T47D (cell line): ENCODE data around the gene LRP5.

Experiments
- DNase-seq, 2 experiments: peaks; one replicate each; pipeline versions ENCODE4 v3.0.0 to v3.0.0-alpha.2; 2011 to 2012; ENCODE audit warnings: low read depth in 1 of 2, low spot score in 1 of 2
- JUND ChIP-seq: IDR thresholded peaks from 2 replicates; pipeline ENCODE4 v1.6.1; 2012; ENCODE audit warnings: low read depth
- in situ Hi-C: cut with HindIII; loops from 2 replicates; pipeline ENCODE4 v1.10.0; 2016; ENCODE audit warnings: low sequenced_read_pairs, low pct_unique_long_range_greater_than_20kb

Gene LRP5

DNA sequence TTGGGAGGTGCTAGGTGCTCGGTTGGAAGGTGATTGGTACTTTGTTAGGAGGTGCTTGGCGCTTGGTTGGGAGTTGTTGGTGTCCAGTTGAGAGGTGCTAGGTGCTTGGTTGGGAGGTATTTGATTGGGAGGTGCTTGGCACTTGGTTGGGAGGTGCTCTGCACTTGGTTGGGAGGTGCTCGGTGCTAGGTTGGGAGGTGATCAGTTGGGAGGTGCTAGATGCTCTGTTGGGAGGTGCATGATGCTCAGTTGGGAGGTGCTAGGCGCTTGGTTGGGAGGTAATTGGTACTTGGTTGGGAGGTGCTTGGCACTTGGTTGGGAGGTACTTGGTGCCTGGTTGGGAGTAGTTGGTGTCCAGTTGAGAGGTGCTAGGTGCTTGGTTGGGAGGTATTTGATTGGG is 40.2 kb downstream of the LRP5 start:
- DNase-seq: no peak
- TF ChIP-seq JUND: no peak
- in situ Hi-C loops: no loop called here

DNA sequence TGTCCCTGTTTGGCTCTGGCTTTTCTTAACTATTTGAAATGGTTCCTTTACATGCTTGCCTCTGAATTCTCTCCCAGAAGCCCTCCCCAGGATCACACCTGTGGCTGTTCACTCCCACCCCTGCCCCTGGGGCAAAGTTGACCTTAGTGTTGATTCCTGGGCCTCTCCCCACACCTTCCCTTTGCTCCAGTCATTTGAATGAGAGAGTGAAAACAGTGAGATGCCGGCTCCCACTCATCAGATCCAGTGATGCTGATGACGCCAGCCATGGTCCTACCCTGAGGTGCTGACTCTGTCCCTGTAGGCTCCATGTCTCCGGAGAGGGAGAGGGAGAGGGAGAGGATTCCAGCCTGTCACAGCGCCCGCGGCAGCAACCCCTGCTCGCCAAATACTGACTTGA is 40.7 kb downstream of the LRP5 start:
- in situ Hi-C loops: no loop called here
- no peak for DNase-seq
- no peak for TF ChIP-seq JUND

DNA sequence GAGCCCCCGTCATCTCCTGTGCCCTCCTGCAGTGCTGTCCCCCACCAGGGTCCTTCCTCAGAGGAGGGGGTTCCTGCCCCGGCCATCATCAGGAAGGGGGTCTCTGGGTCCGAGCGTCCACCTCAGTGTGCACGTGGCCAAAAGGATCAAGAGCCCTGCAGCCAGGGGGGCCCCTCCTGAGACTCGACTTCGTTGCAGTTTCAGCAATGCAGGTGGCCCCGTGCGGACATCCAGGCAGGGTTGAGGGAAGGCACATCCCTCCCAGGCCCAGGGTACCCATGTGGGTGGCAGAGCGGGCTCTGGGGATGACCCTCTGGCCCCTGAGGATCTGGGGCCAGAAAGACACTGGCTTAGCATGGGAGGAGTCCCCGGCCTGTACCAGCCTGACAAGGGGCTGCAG is 41.3 kb downstream of the LRP5 start:
- DNase-seq: no peak
- TF ChIP-seq JUND: no peak
- in situ Hi-C loops: no loop called here

DNA sequence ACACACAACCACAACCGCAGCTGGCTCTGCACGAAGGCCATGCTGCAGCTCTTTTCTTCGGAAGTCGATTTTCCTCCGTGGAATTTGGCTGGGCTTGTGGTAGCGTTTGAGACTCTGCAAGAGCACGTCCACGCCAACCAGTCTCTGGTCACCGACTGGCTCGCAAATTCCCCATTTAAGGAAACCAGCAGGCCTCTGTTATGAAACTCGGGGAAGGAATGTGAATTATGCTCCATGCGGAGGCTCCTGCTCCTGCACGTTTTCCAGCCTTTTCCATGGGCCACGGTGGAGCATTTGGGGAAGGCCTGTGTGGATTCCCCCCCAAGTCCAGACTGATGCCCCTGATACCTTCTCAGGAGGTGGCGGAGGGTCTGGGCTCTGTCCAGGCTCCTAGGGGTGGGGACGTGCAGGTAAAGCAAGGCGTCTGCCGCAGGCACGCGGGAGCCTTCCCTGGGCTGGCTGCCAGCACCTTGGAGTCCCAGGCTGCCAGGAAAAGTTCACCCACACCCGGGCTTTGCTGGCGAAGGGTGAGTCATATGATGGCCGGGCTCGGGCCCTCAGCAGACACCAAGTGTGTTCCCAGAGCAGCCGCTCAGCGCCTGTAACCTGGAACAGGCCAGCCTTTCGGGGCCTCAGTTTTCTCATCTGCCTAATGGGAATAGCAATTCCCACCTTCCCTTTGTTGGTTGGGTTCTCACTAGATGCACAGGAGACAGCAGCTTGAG is 41.9 kb downstream of the LRP5 start:
- in situ Hi-C loops: no loop called here
- TF ChIP-seq JUND: no peak
- no peak for DNase-seq

DNA sequence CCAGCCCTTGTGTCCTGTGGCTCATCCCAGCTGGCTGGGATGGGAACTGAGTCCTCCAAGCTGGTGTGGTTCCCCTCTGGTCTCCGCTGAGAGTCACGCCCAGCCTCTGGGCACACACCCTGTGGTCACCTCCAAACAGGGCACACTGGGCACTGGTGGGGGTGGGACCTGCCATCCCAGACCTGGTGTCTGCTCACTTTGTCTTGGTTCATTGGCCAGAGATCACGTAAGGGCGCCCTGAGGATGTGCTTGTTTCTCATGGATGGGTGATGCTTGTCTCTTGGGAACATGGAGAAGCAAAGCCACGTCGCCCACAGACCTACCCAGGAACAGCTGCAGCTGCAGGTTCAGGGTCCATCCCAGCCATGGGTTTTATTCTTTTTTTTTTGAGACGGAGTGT is 43.1 kb downstream of the LRP5 start:
- in situ Hi-C loops: no loop called here
- no peak for TF ChIP-seq JUND
- no peak for DNase-seq

DNA sequence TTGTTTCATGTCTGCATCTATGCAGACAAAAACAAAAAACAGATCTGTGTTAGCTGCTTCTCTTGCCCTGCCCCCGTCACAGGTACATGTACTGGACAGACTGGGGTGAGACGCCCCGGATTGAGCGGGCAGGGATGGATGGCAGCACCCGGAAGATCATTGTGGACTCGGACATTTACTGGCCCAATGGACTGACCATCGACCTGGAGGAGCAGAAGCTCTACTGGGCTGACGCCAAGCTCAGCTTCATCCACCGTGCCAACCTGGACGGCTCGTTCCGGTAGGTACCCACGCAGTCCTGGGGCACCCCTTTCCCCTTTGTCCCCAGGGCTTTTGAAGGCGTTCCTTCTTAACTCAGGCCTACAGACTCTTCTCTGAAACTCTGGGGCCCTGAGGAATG is 45.2 kb downstream of the LRP5 start:
- DNase-seq: no peak
- in situ Hi-C loops: no loop called here
- no peak for TF ChIP-seq JUND

DNA sequence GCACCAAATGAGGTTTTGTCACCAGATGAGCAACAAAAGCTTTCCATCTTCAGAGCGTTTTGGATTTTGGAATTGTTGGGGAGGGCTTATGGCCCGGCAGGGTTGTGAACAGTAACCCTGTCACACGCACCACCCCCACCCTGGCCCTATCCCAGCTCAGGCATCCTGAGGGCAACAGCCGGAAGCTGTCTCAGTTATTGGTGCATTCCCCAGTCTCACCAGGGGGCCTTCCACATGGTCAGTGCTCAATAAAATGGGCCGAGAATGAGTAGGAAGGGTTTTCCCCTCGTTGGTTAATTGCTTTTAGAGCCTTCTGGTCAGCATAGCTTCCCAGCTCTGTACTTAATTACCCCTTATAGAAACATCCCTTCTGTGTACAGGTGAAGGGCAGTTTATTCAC is 46.0 kb downstream of the LRP5 start:
- TF ChIP-seq JUND: no peak
- in situ Hi-C loops: no loop called here
- DNase-seq: no peak

GRCh38 chr11:68361702-68362101 is 49.3 kb downstream of the LRP5 start:
- no peak for TF ChIP-seq JUND
- in situ Hi-C loops: no loop called here
- DNase-seq: no peak

GRCh38 chr11:68362801-68363379 is 50.5 kb downstream of the LRP5 start:
- DNase-seq: no peak
- in situ Hi-C loops: no loop called here
- no peak for TF ChIP-seq JUND

- TF ChIP-seq JUND: no peak
- no peak for DNase-seq
- in situ Hi-C loops: no loop called here
Measured at GRCh38 chr11:68363776-68364175, 51.4 kb downstream of the LRP5 start.

- no peak for TF ChIP-seq JUND
- in situ Hi-C loops: no loop called here
- DNase-seq: no peak
Measured at GRCh38 chr11:68364581-68364980, 52.2 kb downstream of the LRP5 start.

- DNase-seq: no peak
- in situ Hi-C loops: no loop called here
- no peak for TF ChIP-seq JUND
Measured at GRCh38 chr11:68365943-68366435, 53.6 kb downstream of the LRP5 start.

DNA sequence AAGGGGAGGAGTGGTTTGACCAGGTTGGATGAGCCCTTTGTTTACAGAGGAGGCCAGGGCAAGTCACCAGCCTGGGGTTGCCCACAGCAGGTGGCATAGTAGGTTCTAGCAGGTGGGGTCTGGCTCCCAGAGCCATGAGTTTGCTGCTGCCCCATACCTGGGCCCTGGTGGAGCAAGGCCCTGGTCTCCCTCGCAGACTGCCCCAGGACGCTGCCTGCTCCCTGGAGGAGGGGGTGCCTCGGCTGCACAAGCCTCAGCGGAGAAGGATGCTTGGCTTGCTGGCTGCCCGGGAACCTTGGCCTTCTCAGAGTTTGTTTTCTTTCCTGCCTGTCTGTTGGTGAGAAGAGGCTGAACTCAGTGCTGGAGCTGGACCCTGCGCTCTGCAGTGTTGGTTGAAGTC is 54.9 kb downstream of the LRP5 start:
- no peak for DNase-seq
- no peak for TF ChIP-seq JUND
- in situ Hi-C loops: no loop called here

DNA sequence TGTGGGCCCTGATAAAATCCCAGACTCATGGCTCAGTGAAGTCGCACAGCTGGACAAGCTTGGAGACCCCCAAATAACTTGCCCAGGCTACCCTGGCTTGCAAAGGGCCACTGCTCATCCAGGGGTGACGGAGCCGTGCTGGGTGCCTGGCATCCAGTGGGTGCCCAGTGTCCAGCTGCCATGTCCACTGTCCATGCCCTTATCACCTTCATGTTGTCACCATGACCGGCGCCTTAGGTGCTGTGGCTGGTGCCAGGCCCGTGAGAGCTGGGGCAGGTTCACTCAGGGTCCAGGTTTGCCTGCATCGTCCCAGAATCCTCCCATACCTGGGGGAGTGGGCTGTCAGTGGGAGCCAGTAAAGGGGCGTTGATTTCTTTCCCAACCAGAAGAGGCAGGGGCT is 57.4 kb downstream of the LRP5 start:
- in situ Hi-C loops: no loop called here

More for the DNA sequence above, 57.4 kb downstream of the LRP5 start:
- no peak for TF ChIP-seq JUND
- no peak for DNase-seq
